ENCODE data around the gene MRPS31. TPM values are rescaled to one million over a fixed set of nuclear protein-coding genes. Genes with fewer than 3 reads are reported as not detected.

Gene MRPS31
- total RNA-seq, 1 donor from 2014 or later, result 31.3 TPM

GRCh38 chr13:40765602-40766001 is 5.4 kb downstream of the MRPS31 start:
- H3K36me3 Mint-ChIP-seq, result peaks cover 4% of the 10 kb centered on the region
- TF ChIP-seq CTCF (IDR thresholded peaks at IDR 0.05; ENCODE audit: unreplicated experiment), result no peak
- H3K4me3 Mint-ChIP-seq, result no peak overlapping the region
- H3K27ac Mint-ChIP-seq, result no peak overlapping the region
- no peaks in the 10 kb centered on the region for H3K27me3 Mint-ChIP-seq (ENCODE audit: low read depth)
- H3K4me1 Mint-ChIP-seq, result peaks cover 17% of the 10 kb centered on the region
- no peaks in the 10 kb centered on the region for H3K9me3 Mint-ChIP-seq
- DNase-seq (ENCODE audit: low spot score in 2 of 2, unreplicated experiment in 2 of 2), result no peak

GRCh38 chr13:40764587-40765403 is 6.2 kb downstream of the MRPS31 start:
- no peak for TF ChIP-seq CTCF (IDR thresholded peaks at IDR 0.05; ENCODE audit: unreplicated experiment)
- no peaks in the 10 kb centered on the region for H3K27me3 Mint-ChIP-seq (ENCODE audit: low read depth)
- H3K27ac Mint-ChIP-seq, result no peak overlapping the region
- DNase-seq (ENCODE audit: low spot score in 2 of 2, unreplicated experiment in 2 of 2), result no peak
- no peaks in the 10 kb centered on the region for H3K9me3 Mint-ChIP-seq
- H3K4me1 Mint-ChIP-seq, result peaks cover 9% of the 10 kb centered on the region
- H3K4me3 Mint-ChIP-seq, result no peak overlapping the region
- peaks cover 5% of the 10 kb centered on the region for H3K36me3 Mint-ChIP-seq

- Mint-ChIP-seq H3K4me3 (no peak overlapping the region), H3K36me3 (peaks cover 13% of the 10 kb centered on the region), H3K9me3 (no peaks in the 10 kb centered on the region), H3K27me3 (ENCODE audit: low read depth) (no peaks in the 10 kb centered on the region), H3K27ac (no peak overlapping the region), H3K4me1 (no peaks in the 10 kb centered on the region)
- no peak for DNase-seq (ENCODE audit: low spot score in 2 of 2, unreplicated experiment in 2 of 2)
- no peak for TF ChIP-seq CTCF (IDR thresholded peaks at IDR 0.05; ENCODE audit: unreplicated experiment)
These were observed 8.1 kb downstream of the MRPS31 start for GRCh38 chr13:40762849-40763248.

- Mint-ChIP-seq H3K4me1 (no peaks in the 10 kb centered on the region), H3K27me3 (ENCODE audit: low read depth) (no peaks in the 10 kb centered on the region), H3K36me3 (peaks cover 22% of the 10 kb centered on the region), H3K4me3 (no peak overlapping the region), H3K27ac (no peak overlapping the region), H3K9me3 (no peaks in the 10 kb centered on the region)
- DNase-seq (ENCODE audit: low spot score in 2 of 2, unreplicated experiment in 2 of 2), result no peak
- TF ChIP-seq CTCF (IDR thresholded peaks at IDR 0.05; ENCODE audit: unreplicated experiment), result no peak
These were observed 12.2 kb downstream of the MRPS31 start for GRCh38 chr13:40758811-40759210.

GRCh38 chr13:40756042-40756441 is 14.9 kb downstream of the MRPS31 start:
- Mint-ChIP-seq H3K9me3 (no peaks in the 10 kb centered on the region), H3K4me3 (no peak overlapping the region), H3K36me3 (peaks cover 25% of the 10 kb centered on the region), H3K27me3 (ENCODE audit: low read depth) (no peaks in the 10 kb centered on the region), H3K27ac (no peak overlapping the region), H3K4me1 (no peaks in the 10 kb centered on the region)
- TF ChIP-seq CTCF (IDR thresholded peaks at IDR 0.05; ENCODE audit: unreplicated experiment), result no peak
- no peak for DNase-seq (ENCODE audit: low spot score in 2 of 2, unreplicated experiment in 2 of 2)
